ENCODE data around the gene SCAND1.
"Not testable (repeated sequence)": the region's sequence is repeated elsewhere in the genome, so short reads cannot be mapped to it uniquely, and the experiment has no call there.

SCAND1 gene

DNA sequence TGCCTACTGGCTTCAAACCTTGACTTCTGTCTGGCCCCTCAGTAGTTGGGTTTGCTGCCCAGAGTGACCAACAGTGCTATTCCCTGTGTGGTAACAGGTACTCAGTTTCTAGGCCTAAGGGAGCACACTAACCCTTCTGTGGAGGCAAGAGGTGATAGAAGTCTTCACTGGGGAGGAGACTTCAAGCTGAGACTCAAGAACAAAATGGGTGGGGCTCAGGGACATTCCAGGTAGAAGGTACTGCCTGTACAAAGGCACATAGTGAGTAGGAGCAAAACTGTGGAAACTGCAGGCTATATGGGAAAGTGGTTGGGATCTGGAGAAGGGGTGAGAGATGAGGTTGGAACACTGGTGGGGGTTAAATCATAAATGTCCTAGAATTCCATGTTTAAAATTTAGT, 2.3 kb upstream of the SCAND1 start:
- H3K4me1 ChIP-seq (ENCODE audit: insufficient read depth, low read length): peaks cover 5% of the 10 kb centered on the region

DNA sequence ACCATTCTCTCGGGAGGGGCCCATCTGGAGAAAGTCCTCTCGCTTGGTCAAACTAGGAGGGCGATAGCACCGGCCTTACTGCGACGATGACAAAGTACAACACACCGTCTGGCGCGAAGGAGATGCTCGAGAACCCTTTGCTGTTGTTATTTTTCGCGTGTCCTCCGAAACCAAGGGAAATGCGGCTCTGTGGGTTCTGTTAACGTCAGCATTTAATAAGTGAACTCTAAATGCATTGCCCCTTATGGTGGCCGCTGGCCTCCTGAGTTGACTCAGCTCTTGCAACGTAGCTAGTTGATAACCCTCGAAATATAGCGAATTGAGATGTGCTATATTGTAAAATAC, 577 bp upstream of the SCAND1 start:
- 9% methylated on average over 19 of the region's 19 CpGs for WGBS
- peaks cover 5% of the 10 kb centered on the region for H3K4me1 ChIP-seq (ENCODE audit: insufficient read depth, low read length)
- no peaks in the 10 kb centered on the region for H3K36me3 ChIP-seq (ENCODE audit: insufficient read depth, low read length)
- H3K4me3 ChIP-seq (ENCODE audit: low read length): peak overlapping the region; percentile 91
- H3K27me3 ChIP-seq (ENCODE audit: insufficient read depth, low read length): no peaks in the 10 kb centered on the region
- H3K9ac ChIP-seq (ENCODE audit: low read depth, low read length): peak overlapping the region; percentile 98
- peak overlapping the region; percentile 73; the same call in 1 of the 2 replicates for H3K27ac ChIP-seq (ENCODE audit: low read depth, low read length)
- no peaks in the 10 kb centered on the region for H3K9me3 ChIP-seq (ENCODE audit: insufficient read depth, low read depth, low read length)

More for the DNA sequence above, 2.3 kb upstream of the SCAND1 start:
- Histone ChIP-seq H3K27ac (ENCODE audit: low read depth, low read length) (no peak overlapping the region), H3K36me3 (ENCODE audit: insufficient read depth, low read length) (no peaks in the 10 kb centered on the region), H3K9ac (ENCODE audit: low read depth, low read length) (no peak overlapping the region), H3K4me3 (ENCODE audit: low read length) (no peak overlapping the region), H3K9me3 (ENCODE audit: insufficient read depth, low read depth, low read length) (no peaks in the 10 kb centered on the region), H3K27me3 (ENCODE audit: insufficient read depth, low read length) (no peaks in the 10 kb centered on the region)

DNA sequence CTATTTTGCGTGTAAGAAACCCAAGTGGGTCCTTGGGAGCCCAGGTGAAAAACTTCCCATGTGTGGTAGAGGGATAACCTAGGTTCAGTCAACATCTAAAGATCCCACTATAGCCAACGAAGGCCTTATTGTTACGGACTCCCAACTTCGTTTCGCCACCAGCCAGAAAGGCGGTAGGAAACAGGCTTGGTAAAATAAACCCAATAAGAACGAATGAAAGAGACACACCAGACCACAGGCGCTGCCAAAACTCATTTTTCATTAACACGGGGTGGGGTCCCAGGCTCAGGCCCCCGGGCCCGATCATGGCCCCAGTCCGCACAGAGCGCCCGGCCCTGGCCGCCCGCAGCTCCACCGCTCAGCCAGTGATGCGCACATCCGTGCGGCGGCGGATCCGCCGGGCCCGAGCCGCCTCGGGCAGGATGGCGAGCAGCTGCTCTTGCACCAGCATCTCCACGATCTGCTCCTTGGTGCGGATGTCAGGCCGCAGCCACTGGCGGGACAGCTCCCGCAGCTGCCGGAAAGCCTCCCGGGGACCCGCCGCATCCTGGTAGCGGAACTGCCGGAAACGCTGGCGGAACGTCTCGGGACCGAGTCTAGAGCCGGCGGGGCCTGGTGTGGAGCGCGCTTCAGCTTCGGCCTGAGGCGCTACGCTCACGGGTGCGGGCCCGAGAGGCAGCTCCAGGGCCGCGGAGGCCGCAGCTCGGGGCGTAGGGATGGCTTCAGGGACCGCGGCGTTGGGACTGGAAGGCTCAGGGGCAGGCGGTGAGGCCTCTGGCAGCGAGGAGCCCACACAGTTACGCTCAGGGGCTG, 709 bp downstream of the SCAND1 start:
- Histone ChIP-seq H3K4me3 (ENCODE audit: low read length) (peak overlapping the region; percentile 91), H3K9me3 (ENCODE audit: insufficient read depth, low read depth, low read length) (no peaks in the 10 kb centered on the region), H3K4me1 (ENCODE audit: insufficient read depth, low read length) (peaks cover 5% of the 10 kb centered on the region), H3K27ac (ENCODE audit: low read depth, low read length) (peak overlapping the region; percentile 99), H3K27me3 (ENCODE audit: insufficient read depth, low read length) (no peaks in the 10 kb centered on the region), H3K9ac (ENCODE audit: low read depth, low read length) (peak overlapping the region; percentile 98), H3K36me3 (ENCODE audit: insufficient read depth, low read length) (peaks cover 5% of the 10 kb centered on the region)
- WGBS: under 1% methylated on average over 65 of the region's 65 CpGs

DNA sequence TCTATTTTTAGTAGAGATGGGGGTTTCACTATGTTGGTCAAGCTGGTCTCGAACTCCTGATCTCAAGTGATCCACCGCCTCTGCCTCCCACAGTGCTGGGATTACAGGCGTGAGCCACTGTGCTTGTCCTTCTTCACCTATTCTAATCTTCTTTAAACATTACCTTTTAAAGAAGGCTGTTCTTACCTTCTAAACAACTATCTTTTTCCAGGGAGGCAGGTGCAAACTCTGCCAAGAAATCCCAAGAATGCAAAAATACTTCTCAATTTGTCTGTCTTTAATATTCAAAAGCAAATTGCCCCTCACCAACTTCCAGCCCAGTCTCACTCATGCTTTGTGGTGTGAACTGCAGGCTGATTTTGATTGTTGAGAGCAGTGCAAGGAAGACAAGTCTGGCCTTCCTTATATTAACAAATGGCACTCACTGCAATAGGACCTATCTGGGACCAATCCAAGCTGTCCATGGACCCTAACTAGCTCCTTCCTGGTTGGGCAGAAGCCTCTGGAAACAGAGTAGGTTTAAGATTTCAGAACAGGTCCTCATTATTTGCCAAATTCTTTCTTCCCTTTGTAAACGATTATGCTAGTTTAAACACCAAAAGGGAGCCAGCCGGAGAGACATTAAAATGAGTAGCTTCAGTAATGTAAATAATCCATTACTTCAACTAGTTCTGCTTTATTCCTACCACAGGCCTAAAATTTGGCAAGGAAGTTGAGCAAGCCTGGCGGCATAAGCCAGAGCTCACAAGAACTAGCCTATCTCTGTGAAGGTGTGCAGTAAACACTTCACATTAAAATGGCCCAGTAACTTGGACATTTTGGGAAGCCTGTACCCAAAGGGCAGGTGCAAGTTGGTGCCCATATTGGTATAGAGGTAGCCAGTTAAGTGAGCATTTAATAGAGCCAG, 1.6 kb downstream of the SCAND1 start:
- Histone ChIP-seq H3K4me3 (ENCODE audit: low read length) (peak overlapping the region; percentile 91), H3K9ac (ENCODE audit: low read depth, low read length) (peak overlapping the region; percentile 98), H3K27ac (ENCODE audit: low read depth, low read length) (peak overlapping the region; percentile 99), H3K27me3 (ENCODE audit: insufficient read depth, low read length) (no peaks in the 10 kb centered on the region), H3K36me3 (ENCODE audit: insufficient read depth, low read length) (peaks cover 13% of the 10 kb centered on the region), H3K9me3 (ENCODE audit: insufficient read depth, low read depth, low read length) (no peaks in the 10 kb centered on the region), H3K4me1 (ENCODE audit: insufficient read depth, low read length) (peaks cover 5% of the 10 kb centered on the region)
- 90% methylated on average over 5 of the region's 6 CpGs for WGBS

DNA sequence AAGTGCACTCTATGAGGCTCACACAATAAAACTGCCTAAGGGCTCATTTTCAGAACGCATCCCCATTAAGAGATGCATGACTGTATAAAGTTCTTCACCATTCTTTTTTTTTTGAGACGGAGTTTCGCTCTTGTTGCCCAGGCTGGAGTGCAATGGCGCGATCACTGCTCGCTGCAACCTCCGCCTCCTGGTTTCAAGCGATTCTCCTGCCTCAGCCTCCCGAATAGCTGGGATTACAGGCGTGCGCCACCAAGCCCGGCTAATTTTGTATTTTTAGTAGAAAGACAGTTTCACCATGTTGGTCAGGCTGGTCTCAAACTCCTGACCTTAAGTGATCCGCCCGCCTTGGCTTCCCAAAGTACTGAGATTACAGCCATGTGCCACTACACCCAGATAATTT, 2.2 kb downstream of the SCAND1 start:
- not testable (repeated sequence) for H3K9me3 ChIP-seq (ENCODE audit: insufficient read depth, low read depth, low read length); H3K27me3 ChIP-seq (ENCODE audit: insufficient read depth, low read length); H3K4me1 ChIP-seq (ENCODE audit: insufficient read depth, low read length); H3K9ac ChIP-seq (ENCODE audit: low read depth, low read length); H3K27ac ChIP-seq (ENCODE audit: low read depth, low read length)
- Histone ChIP-seq H3K36me3 (ENCODE audit: insufficient read depth, low read length) (peaks cover 16% of the 10 kb centered on the region), H3K4me3 (ENCODE audit: low read length) (peak overlapping the region; percentile 91; the same call in 1 of the 2 replicates)
- 97% methylated on average over 14 of the region's 14 CpGs for WGBS

DNA sequence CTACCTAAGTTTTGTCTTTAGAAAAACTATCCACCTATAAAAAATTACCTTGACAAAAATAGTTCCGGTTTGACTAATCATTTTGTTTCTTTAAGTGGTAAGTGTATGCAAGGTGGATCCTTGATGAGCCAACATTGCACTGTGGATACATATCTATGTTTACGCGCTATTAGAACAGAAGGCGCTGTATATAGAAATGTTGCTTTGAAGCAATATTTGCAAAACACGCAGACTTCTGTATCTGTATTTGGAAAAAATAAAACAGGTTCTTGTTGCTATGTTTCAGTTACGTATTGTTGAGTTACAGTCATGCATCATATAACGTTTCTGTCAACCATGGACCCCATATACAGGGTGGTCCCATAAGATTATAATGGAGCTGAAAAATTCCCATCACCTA, 4.2 kb downstream of the SCAND1 start:
- Histone ChIP-seq H3K27ac (ENCODE audit: low read depth, low read length) (no peak overlapping the region), H3K27me3 (ENCODE audit: insufficient read depth, low read length) (no peaks in the 10 kb centered on the region), H3K4me1 (ENCODE audit: insufficient read depth, low read length) (peaks cover under 1% of the 10 kb centered on the region; the same call in 1 of the 2 replicates), H3K36me3 (ENCODE audit: insufficient read depth, low read length) (peaks cover 19% of the 10 kb centered on the region), H3K4me3 (ENCODE audit: low read length) (no peak overlapping the region), H3K9ac (ENCODE audit: low read depth, low read length) (no peak overlapping the region), H3K9me3 (ENCODE audit: insufficient read depth, low read depth, low read length) (no peaks in the 10 kb centered on the region)
- WGBS: 97% methylated on average over 7 of the region's 7 CpGs

DNA sequence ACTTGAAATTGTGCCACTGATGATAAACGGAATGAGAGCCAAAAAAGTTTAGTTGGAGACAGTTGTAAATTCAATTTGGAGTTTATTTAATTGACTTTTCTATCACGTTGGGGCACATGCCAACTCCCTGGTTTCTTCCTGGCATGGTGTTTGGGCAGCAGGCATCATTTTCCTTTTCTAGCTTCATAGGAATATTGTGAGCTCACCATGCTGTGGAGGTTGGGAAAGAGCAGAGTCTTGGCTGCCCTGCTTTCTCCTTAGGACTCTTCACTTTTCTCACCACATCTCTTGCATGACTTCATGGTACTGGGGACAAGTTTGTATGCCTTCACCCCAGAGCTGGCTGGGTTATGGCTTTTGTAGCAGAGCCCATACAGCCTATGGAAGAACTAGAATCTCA, 6.4 kb downstream of the SCAND1 start:
- no peak overlapping the region for H3K27ac ChIP-seq (ENCODE audit: low read depth, low read length)
- no peak overlapping the region for H3K4me3 ChIP-seq (ENCODE audit: low read length)
- H3K9ac ChIP-seq (ENCODE audit: low read depth, low read length): no peak overlapping the region
- 94% methylated on average over 2 of the region's 2 CpGs for WGBS
- H3K9me3 ChIP-seq (ENCODE audit: insufficient read depth, low read depth, low read length): no peaks in the 10 kb centered on the region
- H3K27me3 ChIP-seq (ENCODE audit: insufficient read depth, low read length): no peaks in the 10 kb centered on the region
- H3K4me1 ChIP-seq (ENCODE audit: insufficient read depth, low read length): no peaks in the 10 kb centered on the region
- peaks cover 29% of the 10 kb centered on the region for H3K36me3 ChIP-seq (ENCODE audit: insufficient read depth, low read length)

DNA sequence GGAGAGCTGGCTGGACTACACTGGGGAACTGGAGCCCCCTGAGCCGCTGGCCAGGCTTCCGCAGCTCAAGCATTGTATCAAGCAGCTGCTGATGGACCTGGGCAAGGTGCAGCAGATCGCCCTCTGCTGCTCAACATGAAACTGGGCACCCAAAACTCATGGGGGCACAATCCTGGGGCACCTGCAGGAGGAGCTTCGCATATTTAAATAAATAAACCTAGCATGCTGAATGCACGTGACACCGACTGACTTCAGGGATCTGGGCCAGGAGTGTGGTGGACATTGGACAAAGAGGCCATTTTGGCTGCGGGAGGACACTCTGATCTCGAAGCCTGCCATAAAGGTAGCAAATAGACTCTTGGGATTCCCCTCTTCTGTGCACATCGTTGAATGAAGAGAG, 6.8 kb downstream of the SCAND1 start:
- WGBS: 80% methylated on average over 9 of the region's 9 CpGs

DNA sequence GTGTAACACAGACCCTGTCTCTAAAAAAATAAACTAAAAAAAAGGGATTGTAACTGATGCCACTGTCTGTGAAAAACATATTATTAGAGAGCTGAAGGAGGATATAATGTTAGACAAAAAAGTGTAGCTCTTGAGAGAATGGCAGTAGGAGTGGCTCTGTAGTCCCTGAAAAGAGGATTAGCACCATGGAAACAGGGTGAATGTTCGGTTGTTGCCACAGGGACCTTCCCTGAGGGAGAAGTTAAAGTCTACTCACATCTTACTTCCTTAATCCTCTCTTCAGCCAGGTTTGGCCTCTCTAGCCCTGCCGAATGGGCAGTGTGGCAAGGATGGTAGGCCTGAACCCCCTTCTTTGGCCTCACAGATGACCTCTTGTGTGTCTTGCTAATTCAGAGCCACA, 12.1 kb downstream of the SCAND1 start:
- WGBS: 94% methylated on average over 2 of the region's 2 CpGs
- Histone ChIP-seq H3K27me3 (ENCODE audit: insufficient read depth, low read length) (no peaks in the 10 kb centered on the region), H3K9ac (ENCODE audit: low read depth, low read length) (no peak overlapping the region), H3K27ac (ENCODE audit: low read depth, low read length) (no peak overlapping the region), H3K36me3 (ENCODE audit: insufficient read depth, low read length) (peaks cover 56% of the 10 kb centered on the region), H3K9me3 (ENCODE audit: insufficient read depth, low read depth, low read length) (no peaks in the 10 kb centered on the region), H3K4me3 (ENCODE audit: low read length) (no peak overlapping the region), H3K4me1 (ENCODE audit: insufficient read depth, low read length) (no peaks in the 10 kb centered on the region; the same call in 1 of the 2 replicates)

More for the DNA sequence above, 6.8 kb downstream of the SCAND1 start:
- Histone ChIP-seq H3K9me3 (ENCODE audit: insufficient read depth, low read depth, low read length) (no peaks in the 10 kb centered on the region), H3K9ac (ENCODE audit: low read depth, low read length) (no peak overlapping the region), H3K36me3 (ENCODE audit: insufficient read depth, low read length) (peaks cover 30% of the 10 kb centered on the region), H3K27me3 (ENCODE audit: insufficient read depth, low read length) (no peaks in the 10 kb centered on the region), H3K4me3 (ENCODE audit: low read length) (no peak overlapping the region), H3K4me1 (ENCODE audit: insufficient read depth, low read length) (no peaks in the 10 kb centered on the region), H3K27ac (ENCODE audit: low read depth, low read length) (no peak overlapping the region)

DNA sequence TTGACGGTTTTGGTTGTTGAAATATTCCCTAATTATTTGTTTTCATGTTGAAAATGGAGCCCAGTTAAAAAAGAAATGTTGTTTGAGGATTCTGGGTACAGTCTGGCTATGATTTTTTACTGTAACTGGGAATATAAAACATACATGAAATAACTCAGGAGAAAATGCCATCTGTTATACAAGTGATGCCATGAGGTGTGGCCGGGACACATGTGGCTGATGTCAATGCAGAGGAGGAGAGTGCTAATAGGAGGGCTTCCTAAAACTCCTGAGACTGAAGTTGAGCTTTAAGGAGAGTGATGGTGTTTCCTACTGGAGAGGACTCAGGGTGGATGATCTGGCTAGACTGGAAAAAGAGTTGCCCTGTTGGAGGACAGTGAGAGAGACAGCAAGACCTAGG, 12.7 kb downstream of the SCAND1 start:
- no peak overlapping the region for H3K27ac ChIP-seq (ENCODE audit: low read depth, low read length)
- no peaks in the 10 kb centered on the region for H3K9me3 ChIP-seq (ENCODE audit: insufficient read depth, low read depth, low read length)
- no peaks in the 10 kb centered on the region for H3K27me3 ChIP-seq (ENCODE audit: insufficient read depth, low read length)
- WGBS: over 99% methylated on average over 2 of the region's 2 CpGs
- H3K4me3 ChIP-seq (ENCODE audit: low read length): no peak overlapping the region
- H3K4me1 ChIP-seq (ENCODE audit: insufficient read depth, low read length): no peaks in the 10 kb centered on the region; the same call in 1 of the 2 replicates
- H3K9ac ChIP-seq (ENCODE audit: low read depth, low read length): no peak overlapping the region
- peaks cover 60% of the 10 kb centered on the region for H3K36me3 ChIP-seq (ENCODE audit: insufficient read depth, low read length)

DNA sequence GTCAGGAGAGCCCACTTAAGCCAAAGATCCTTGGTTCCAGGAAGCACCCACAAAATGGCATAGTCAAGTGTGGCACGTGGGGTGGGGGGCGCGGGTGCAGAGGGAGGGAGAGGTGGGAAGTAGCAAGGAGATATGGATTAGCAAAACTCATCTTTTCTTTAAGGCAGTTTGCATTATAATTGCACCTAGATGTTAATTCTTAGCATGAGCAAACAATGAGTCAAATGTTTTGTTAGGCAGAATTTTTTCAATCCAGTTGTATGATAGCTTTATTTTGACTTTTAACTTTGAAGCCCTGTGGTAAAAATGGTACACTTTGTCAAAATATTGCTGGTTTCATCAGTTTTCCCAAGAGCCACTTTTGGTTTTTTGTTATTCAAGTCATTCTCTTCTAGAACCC, 15.0 kb downstream of the SCAND1 start:
- 79% methylated on average over 3 of the region's 3 CpGs for WGBS
- H3K9ac ChIP-seq (ENCODE audit: low read depth, low read length): no peak overlapping the region
- H3K4me3 ChIP-seq (ENCODE audit: low read length): no peak overlapping the region
- H3K4me1 ChIP-seq (ENCODE audit: insufficient read depth, low read length): peaks cover 7% of the 10 kb centered on the region
- no peaks in the 10 kb centered on the region for H3K27me3 ChIP-seq (ENCODE audit: insufficient read depth, low read length)
- no peaks in the 10 kb centered on the region for H3K9me3 ChIP-seq (ENCODE audit: insufficient read depth, low read depth, low read length)
- peaks cover 56% of the 10 kb centered on the region for H3K36me3 ChIP-seq (ENCODE audit: insufficient read depth, low read length)
- H3K27ac ChIP-seq (ENCODE audit: low read depth, low read length): no peak overlapping the region

Data from HUES64 (cell line).